Measurements from ENCODE around the gene ZFYVE9.

DNA sequence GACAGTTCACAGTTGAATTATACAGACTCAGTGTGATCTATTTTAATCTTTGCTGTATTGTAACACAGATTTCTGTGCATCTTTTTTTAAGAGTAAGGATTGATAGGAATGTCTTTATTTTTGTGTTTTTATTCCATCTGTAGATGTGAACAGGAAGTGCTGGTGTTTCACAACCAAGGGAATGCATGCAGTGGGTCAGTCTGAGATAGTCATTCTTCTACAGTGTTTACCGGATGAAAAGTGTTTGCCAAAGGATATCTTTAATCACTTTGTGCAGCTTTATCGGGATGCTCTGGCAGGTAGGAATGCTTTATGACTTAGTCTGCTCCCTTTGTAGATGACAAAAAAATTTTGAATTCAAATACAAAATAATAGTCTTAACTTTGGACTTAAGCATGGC, 139.6 kb downstream of the ZFYVE9 start:
- TF ChIP-seq POLR2A (IDR thresholded peaks at IDR 0.05; ENCODE audit: extremely low read depth, insufficient read length): no peak
- TF ChIP-seq, protein P1, sequence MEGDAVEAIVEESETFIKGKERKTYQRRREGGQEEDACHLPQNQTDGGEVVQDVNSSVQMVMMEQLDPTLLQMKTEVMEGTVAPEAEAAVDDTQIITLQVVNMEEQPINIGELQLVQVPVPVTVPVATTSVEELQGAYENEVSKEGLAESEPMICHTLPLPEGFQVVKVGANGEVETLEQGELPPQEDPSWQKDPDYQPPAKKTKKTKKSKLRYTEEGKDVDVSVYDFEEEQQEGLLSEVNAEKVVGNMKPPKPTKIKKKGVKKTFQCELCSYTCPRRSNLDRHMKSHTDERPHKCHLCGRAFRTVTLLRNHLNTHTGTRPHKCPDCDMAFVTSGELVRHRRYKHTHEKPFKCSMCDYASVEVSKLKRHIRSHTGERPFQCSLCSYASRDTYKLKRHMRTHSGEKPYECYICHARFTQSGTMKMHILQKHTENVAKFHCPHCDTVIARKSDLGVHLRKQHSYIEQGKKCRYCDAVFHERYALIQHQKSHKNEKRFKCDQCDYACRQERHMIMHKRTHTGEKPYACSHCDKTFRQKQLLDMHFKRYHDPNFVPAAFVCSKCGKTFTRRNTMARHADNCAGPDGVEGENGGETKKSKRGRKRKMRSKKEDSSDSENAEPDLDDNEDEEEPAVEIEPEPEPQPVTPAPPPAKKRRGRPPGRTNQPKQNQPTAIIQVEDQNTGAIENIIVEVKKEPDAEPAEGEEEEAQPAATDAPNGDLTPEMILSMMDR (IDR thresholded peaks at IDR 0.05; ENCODE audit: low read depth, low read length): no peak

Measured in NB4 (cell line).